ENCODE measurements around the gene ZBTB45. TPM values are rescaled to one million over a fixed set of nuclear protein-coding genes. Genes with fewer than 3 reads are reported as not detected.

The ZBTB45 gene
- total RNA-seq (2014; rRNA removed), result 9.2 and 10.1 TPM in 2 replicates
- 11.2 TPM for polyA plus RNA-seq (2012)

DNA sequence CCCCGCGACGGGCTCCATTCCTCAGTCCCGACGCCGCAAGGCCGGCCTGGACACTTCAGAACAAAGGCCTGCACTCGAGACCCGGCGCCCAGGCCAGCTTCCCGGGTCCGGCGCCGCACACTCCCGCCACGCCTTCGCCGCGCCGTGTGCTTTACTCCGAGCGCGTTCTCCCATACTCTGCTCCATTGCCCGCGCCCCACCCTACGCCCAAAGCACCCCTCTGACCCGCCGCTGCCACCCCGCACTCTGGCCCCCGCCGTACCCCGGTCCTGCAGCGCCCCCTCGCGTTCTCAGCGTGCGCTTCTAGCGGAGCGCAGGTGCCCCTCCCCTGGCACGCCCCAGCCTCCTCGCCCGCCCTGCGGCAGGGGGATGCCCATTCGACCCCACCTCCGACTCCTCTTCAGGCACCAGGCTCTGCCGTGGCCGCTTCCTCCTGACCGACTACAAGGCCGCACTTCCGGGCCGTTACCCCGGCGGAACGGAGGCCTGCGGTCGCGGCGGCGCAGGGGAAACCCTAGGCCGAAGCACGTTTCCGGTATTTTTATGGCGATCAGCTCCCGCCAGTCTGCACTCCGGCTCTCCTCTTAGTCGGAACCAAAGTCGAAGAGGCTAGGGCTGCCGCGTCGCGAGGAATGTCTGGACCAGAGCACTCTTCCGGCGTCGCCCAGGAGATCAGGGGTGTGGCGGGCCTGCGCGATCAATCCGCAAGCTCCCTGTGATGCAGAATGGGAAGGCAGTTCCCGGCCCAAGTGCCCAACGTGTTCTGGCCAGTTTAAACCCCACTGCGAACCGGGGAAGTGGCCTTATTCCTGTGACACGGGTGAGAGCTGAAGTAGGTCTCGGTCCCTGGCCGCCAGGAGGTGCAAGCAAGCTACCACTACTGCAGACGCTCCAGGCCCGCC is at the start of gene ZBTB45:
TSS of gene ZBTB45 (minus strand) at position 456 of the 902 bp plus-strand sequence. CDS start 2,137 bp downstream, outside the sequence.
- peak; percentile 95 for DNase-seq (ENCODE audit: low read depth)

DNA sequence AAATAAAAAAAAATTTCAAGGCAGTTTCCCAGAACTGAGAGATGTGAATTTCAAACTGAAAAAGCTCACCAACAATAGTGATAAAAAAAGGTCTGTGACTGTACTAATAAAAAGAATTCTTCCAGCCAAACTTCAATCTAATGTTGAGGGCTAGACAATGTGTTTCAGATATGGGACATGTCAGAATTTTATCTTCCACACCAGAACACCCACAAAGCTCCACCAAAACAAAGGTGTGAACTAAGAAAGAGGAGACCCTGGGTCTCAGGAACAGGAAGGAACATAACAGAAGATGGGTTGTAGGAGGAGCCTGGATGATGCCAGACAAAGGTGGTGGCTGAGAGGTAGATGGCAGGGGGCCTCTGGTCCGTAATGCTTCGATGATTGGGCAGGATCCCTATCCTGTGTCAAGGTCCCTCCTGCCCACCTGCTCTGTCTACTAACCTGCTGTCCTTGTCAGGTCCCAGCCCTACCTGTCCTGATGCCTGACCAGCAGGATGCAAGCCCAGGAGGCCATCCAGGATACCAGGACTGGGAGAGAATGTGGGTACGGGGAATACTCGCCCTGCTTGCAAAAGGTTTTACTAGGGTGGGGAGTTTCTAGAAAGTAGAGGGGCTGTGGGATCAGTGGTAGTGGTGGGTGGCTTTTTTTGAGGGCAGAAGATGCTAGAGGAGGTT is 49.0 kb upstream of the ZBTB45 start:
- DNase-seq (ENCODE audit: low read depth), result no peak

- no peak for DNase-seq (ENCODE audit: low read depth)
Measured at GRCh38 chr19:58566989-58567388, 47.4 kb upstream of the ZBTB45 start.

DNA sequence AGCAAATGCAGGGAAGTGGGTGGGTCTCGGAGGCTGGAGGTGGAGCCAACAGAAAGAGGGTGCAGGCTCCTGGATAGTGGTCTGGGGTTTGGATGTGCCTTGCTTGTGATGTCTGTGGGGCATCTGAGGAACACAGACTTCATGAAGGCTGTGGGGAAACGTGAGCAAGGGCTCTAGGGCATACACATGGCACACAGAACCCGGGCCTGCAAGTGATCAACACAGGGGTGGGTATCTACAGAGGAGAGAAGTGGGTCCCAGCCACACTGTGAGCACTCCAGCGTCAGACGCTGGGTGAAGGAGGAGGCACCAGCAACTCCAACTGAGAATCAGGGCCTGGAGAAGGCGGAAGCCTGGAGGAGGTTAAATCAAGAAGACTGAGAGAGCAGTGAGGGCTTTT is 44.2 kb upstream of the ZBTB45 start:
- DNase-seq (ENCODE audit: low read depth), result no peak

DNA sequence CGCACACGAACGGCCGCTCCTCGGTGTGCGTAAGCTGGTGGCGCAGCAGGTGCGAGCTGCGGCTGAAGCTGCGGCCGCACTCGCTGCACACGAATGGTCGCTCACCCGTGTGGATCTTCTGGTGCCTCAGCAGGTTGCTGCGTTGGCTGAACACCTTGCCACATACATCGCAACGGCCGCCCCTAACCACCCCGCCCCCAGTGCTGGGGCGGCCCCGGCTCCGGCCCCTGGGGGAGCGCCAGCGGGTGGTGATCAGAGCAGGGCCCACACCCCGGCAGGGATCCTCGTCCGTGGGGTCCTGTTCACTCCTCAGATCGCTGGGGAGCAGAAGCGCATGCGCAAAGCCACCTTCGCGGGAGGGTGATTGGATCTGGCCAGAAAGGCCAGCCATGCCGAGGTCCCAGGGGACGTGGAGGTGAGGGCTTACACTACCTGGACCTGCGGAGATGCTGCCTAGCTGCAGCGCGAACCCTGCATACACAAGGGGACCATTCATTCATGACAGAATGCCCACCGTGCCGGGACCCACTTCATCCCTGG is 43.5 kb upstream of the ZBTB45 start:
- no peak for DNase-seq (ENCODE audit: low read depth)

DNA sequence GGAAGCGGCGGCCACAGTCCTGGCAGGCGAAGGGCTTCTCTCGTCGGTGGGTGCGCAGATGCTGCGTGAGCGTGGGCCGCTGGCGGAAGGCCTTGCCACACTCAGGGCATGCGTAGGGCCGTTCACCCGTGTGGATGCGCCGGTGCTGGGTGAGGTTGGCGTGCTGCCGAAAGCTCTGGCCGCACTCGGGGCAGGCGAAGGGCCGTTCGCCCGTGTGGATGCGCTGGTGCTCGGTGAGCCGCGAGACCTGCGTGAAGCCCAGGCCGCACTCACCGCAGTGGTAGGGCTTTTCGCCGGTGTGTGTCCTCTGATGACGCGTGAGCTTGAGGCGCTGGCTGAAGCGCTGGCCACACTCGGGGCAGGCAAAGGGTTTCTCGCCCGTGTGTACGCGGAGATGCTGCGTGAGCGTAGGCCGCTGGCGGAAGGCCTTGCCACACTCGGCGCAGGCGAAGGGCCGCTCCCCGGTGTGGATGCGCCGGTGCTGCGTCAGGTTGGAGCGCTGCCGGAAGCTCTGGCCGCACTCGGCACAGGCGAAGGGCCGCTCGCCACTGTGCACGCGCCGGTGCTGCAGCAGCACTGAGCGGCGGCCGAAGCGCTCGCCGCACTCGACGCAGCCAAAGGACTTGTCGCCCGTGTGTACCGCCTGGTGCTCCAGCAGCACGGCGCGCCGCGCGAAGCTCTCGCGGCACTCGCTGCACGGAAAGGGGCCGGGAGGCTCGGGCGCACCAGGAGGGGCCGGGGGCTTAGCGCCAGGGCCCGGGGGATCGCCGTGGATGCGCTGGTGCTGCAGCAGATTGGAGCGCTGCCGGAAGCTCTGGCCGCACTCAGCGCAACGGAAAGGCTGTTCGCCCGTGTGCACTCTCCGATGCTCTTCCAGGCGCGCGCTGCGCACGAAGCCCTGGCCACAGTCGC is 42.8 kb upstream of the ZBTB45 start:
- peak; percentile 12 for DNase-seq (ENCODE audit: low read depth)

GRCh38 chr19:58561373-58562121 is 41.9 kb upstream of the ZBTB45 start:
- no peak for DNase-seq (ENCODE audit: low read depth)

- no peak for DNase-seq (ENCODE audit: low read depth)
Measured at GRCh38 chr19:58560921-58561320, 41.3 kb upstream of the ZBTB45 start.

DNA sequence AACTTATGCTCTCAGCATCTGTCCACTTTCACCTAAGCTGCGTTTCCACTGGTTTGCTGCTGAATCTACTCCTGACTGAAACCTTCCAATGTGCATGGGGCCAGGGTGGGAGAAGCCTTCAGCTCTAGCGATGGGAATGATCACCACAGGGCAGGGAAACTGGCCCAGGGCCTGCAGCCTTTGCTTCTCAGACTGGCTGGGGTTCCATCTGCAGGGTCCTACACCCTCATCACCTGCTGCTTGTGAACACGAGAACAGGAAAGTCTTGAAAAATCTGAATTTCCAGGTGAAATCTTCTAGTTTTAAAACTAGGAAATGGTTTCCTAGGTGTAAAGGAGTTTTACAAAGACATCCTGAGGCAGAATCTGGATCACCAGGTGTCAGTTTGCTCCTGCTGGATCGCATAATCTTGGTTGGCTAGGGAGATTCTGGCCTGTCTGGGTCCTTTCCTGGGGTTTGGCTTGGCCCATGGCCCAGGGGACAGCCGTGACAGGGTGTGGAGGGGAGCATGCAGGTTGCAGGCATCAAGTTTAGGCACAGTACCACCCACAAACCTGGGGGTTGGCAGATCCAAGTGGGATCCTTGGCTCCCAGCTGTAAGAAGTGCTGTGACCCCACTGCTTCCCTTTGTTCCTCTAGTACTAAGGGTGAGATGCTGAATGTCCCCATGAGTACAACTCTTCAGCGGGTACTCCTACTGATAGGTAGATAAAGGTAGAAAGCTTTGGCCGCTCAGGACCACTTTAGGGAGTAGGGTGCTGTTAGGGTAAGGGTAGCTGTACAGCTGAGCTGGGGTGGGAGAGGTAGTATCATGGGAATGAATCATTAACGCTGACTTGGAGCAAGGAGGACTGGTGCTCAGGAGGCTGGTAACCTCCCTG is 40.6 kb upstream of the ZBTB45 start:
- DNase-seq (ENCODE audit: low read depth), result no peak

- peak; percentile 91 for DNase-seq (ENCODE audit: low read depth)
Measured at GRCh38 chr19:58559275-58560006, 39.8 kb upstream of the ZBTB45 start.

GRCh38 chr19:58558623-58559274 is 39.1 kb upstream of the ZBTB45 start:
- peak; percentile 97 for DNase-seq (ENCODE audit: low read depth)

DNA sequence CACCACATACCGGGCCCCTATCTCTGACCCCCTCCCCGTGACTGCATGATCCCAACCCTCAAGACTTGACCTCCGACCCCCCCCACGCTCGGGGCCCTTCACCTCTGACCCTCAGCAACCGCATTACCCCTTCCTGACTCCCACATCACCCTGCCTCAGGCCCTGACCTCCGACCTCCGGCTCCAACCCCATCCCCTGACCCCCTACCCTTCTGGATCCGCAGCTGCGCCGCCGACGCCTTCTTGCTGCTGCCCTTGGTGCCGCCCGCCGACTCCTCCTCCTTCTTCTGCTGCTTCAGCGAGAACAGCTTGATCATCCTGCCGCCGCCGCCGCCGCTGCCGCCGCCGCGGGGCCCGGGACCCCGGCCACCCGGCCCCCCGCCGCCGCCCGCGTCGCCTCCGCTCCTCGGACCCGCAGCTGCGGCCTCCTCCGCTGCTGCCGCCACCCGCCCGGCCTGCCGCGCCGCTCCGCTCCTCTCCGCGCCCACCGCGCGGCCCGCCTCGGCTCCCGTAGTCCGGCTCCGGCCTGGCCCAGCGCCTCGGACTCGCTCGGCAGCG is 38.5 kb upstream of the ZBTB45 start, which contains the start of gene UBE2M:
TSS of gene UBE2M (minus strand) at position 546 of the 557 bp plus-strand sequence. CDS start at position 316, 230 bp downstream.
- DNase-seq (ENCODE audit: low read depth), result peak; percentile 17

- peak; percentile 30 for DNase-seq (ENCODE audit: low read depth)
Measured at GRCh38 chr19:58557221-58558065, 37.8 kb upstream of the ZBTB45 start.

GRCh38 chr19:58556622-58557220 is 37.1 kb upstream of the ZBTB45 start:
- no peak for DNase-seq (ENCODE audit: low read depth)

- no peak for DNase-seq (ENCODE audit: low read depth)
Measured at GRCh38 chr19:58555920-58556621, 36.5 kb upstream of the ZBTB45 start.

DNA sequence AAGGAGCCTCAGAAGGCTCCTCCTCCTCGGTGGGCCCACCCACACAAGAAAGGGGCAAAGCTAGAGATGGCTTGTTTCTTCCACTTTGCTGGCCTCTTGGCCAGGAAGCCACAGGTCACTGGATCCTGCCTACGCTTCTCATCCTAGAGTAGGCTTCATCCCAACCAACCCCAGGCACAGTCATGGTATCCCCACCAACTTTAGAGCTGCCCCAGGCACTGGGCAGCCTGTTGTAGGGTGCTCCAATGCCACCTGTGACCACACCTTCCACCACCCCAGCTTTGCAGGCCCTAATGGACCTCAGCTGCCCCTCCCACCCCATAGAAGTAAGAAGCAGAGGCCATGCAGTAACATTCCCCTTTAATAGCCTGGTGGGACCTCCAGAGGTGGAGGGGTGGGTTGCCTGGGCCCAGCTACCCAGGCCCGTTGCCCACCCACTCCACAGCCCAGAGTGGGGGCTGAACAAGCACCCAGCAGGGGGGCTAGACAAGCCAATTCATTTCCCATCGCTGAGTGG is 35.8 kb upstream of the ZBTB45 start:
- DNase-seq (ENCODE audit: low read depth), result no peak
